Effector memory CD4-positive, alpha-beta T cell (primary cell): ENCODE measurements around the gene GPX3.

Experiments
- DNase-seq, 3 donors: peaks; one replicate each; pipeline ENCODE4 v3.0.0-alpha.2; 2020
- H3K27ac ChIP-seq: 2 replicates; pipeline ENCODE4 v1.7.0; 2013; ENCODE audit warnings: mild to moderate bottlenecking, low read length, moderate library complexity; ENCODE audit not compliant: insufficient read depth, poor library complexity, severe bottlenecking
- H3K27me3 ChIP-seq: replicated peaks from 2 replicates; pipeline ENCODE4 v1.7.0; 2013; ENCODE audit warnings: mild to moderate bottlenecking, low read length; ENCODE audit not compliant: insufficient read depth, control insufficient read depth, poor library complexity, severe bottlenecking
- H3K36me3 ChIP-seq: 2 replicates; pipeline ENCODE4 v1.7.0; 2013; ENCODE audit warnings: mild to moderate bottlenecking, low read length, moderate library complexity; ENCODE audit not compliant: control insufficient read depth, insufficient read depth
- H3K4me1 ChIP-seq: 2 replicates; pipeline ENCODE4 v1.7.0; 2013; ENCODE audit warnings: low read length, mild to moderate bottlenecking; ENCODE audit not compliant: control insufficient read depth, insufficient read depth, poor library complexity, severe bottlenecking
- H3K4me3 ChIP-seq: 2 replicates; pipeline ENCODE4 v1.7.0; 2013; ENCODE audit warnings: low read length, low read depth, mild to moderate bottlenecking; ENCODE audit not compliant: insufficient read depth, poor library complexity, severe bottlenecking
- H3K9me3 ChIP-seq: 2 replicates; pipeline ENCODE4 v1.7.0; 2013; ENCODE audit warnings: mild to moderate bottlenecking, low read length, moderate library complexity; ENCODE audit not compliant: control insufficient read depth

GPX3 gene

DNA sequence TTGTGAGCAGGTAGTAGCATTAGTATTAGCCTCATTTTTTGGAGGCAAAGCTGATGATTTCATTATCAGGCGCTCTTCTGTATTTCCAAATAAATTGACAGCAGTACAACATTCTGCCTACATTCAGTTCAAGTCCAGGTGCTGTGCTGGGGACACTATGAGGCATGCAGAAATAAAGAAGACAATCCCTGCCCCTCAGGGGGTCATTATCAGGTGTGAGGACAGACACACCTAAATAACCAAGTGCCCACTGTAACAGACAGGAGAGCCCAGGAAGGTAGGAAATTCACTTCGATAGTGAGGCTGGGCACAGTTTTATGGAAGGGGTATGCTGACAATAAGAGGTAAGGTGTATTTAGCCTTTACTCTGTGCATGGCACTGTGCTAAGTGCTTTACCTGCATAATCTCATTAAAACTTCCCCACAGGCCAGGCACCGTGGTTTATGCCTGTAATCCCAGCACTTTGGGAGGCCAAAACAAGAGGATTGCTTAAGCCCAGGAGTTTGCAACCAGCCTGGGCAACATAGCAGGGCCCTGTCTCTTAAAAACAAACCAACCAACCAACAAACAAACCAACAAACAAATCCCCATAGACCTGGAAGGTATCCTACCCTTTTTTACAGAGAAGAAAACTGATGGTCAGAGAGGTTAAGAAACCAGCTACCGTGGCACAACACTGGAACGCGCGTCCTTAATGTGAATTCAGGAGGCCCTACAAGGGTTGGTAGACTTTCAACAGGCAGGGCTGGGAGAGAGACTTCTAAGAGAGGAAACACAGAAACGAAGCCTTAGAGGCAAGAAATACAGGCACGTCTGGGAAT lies 17.5 kb upstream of the GPX3 start:
- Histone ChIP-seq H3K27me3 (no peaks in the 10 kb centered on the region), H3K27ac (no peak overlapping the region), H3K4me1 (no peaks in the 10 kb centered on the region), H3K9me3 (no peaks in the 10 kb centered on the region), H3K4me3 (no peak overlapping the region), H3K36me3 (no peaks in the 10 kb centered on the region)
- no peak for DNase-seq

DNA sequence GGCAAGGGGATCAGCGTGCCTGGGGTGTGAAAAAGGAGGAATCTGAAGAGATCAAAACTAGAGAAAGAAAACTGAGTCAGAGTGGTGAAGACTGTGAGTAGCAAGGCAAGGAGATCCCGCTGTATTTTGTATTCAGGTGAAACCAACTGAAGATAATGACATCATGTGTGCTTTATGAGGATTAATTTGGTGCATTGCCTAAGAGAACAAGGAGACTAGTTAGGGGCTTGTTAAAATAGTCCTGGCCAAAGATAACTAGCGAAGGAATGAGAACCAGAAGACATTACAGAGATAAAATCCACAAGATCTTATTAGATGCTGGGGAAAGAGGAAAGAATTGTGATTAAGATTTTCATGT lies 16.9 kb upstream of the GPX3 start:
- no peaks in the 10 kb centered on the region for H3K27me3 ChIP-seq
- no peaks in the 10 kb centered on the region for H3K4me1 ChIP-seq

DNA sequence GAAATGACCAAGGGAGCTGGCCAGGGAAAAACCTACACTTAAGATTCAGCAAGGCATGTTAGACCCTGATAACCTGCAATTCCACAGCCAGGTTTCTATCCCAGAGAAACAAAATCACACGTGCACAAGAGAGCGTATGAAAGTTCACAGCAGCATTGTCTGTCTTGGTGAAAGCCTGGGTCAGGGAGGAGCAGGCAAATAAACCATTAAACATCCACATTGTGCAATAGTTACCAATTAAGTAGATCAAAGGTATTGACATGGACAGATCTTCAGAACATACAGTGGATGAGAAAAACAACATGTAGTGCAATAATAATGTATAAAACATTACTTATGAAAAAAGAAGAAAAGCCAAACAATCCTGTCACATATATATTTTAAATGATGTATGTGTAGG lies 15.9 kb upstream of the GPX3 start:
- H3K27me3 ChIP-seq, result no peaks in the 10 kb centered on the region
- DNase-seq, result no peak
- no peaks in the 10 kb centered on the region for H3K36me3 ChIP-seq
- no peak overlapping the region for H3K27ac ChIP-seq
- no peak overlapping the region for H3K4me3 ChIP-seq
- H3K4me1 ChIP-seq, result no peaks in the 10 kb centered on the region
- no peaks in the 10 kb centered on the region for H3K9me3 ChIP-seq

More for the DNA sequence above, 16.9 kb upstream of the GPX3 start:
- H3K36me3 ChIP-seq, result no peaks in the 10 kb centered on the region
- no peak overlapping the region for H3K27ac ChIP-seq
- DNase-seq, result no peak
- H3K9me3 ChIP-seq, result no peaks in the 10 kb centered on the region
- H3K4me3 ChIP-seq, result no peak overlapping the region

DNA sequence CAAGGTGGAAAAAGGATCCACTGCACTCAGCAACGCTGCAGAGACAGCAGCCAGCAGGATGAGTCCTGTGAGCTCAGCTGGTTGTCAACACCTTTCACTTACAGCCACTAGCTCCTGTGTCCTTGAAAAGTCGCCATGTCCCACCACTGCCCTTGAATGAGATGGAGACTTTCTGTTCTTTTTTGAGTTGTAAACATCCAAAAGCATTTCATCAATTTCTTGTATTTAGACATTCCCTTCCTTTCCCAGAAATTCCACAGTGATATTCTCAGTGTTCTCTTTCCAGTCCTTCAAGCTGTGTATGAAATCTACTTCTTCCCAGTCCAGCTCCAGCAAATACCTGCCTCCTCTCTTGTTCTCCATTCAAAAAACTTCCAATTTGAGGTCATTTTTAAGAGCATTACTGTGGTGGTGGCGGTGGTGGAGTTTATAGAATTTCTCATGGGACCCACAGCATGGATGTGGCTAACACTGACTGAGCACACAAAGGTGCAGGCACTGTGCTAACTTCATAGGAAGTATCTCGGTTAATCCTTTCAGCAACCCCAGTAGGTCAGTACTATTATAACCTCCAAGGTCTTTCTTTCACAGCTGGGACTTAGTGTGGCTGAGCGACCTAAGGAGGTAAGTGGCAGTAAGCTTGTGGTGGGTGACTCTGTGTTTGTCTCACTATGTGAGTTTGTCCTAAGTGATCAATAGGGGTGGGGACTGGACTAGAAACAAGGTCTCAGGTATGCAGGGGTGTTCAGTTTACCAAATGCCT lies 15.0 kb upstream of the GPX3 start:
- Histone ChIP-seq H3K36me3 (no peaks in the 10 kb centered on the region), H3K4me3 (no peak overlapping the region), H3K27ac (no peak overlapping the region), H3K4me1 (no peaks in the 10 kb centered on the region), H3K27me3 (no peaks in the 10 kb centered on the region), H3K9me3 (no peaks in the 10 kb centered on the region)
- DNase-seq, result no peak

DNA sequence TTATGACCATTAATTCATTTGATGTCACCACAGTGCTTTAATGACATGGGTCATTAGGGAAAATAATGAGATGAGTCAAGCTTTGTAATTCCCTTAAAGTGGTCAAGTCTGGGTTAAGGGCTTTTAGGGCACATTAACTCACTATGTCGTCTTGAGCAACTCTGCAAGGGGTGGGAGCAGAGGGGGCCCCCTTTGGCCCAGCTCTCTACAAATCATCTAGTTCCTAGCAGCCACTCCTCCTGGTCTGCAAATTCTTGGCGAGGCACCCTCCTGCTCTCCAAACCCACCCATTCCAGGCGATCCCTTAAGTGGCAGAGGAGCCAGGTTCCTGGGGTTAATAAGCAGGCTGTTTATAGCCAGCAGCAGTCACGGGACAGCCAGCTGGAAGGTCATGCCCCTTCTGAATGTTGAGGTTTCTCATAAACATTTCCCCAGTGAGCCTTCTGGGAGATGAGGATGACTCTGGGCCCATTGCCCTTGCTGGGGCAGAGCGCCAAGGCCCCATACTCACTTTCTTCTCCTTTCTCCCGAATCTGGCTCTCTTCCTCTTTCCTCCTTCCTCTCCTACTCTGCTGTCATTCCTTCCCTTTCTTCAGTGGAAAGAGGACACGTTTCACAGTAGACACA lies 14.3 kb upstream of the GPX3 start:
- Histone ChIP-seq H3K27ac (no peak overlapping the region), H3K36me3 (no peaks in the 10 kb centered on the region), H3K9me3 (no peaks in the 10 kb centered on the region), H3K4me3 (no peak overlapping the region), H3K27me3 (no peaks in the 10 kb centered on the region), H3K4me1 (no peaks in the 10 kb centered on the region)
- no peak for DNase-seq

DNA sequence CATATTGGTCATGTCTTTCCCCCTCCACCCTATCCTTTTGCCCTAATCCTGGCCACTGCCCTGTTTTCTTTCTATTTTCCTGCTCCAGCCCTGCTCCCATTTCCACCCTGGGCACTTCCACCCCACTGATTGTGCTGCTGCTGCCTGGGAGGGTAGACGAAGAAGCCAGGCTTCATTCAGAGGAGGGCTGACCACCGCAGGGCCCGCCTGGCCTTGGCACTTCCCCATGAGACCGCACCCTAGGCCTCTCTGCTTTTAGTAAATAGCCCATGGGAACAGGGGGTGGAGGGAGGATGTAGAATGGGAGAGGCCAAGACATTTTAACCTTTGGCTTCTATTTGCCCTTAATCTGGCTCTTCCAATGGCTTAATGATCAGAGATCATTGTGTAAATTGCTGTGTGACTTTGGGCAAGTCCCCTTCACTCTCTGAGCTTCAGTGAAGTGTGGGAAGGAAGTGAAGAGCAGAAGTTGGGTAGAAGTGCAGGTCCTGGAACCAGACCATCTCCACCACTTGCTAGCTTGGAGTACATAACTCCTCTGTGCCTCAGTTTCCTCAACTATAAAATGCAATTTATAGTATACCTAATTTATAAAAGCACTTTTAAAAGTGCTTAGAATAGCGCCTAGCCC lies 13.6 kb upstream of the GPX3 start:
- DNase-seq, result no peak
- H3K36me3 ChIP-seq, result no peaks in the 10 kb centered on the region
- H3K4me1 ChIP-seq, result no peaks in the 10 kb centered on the region
- H3K27me3 ChIP-seq, result no peaks in the 10 kb centered on the region
- H3K9me3 ChIP-seq, result no peaks in the 10 kb centered on the region
- no peak overlapping the region for H3K4me3 ChIP-seq
- no peak overlapping the region for H3K27ac ChIP-seq

DNA sequence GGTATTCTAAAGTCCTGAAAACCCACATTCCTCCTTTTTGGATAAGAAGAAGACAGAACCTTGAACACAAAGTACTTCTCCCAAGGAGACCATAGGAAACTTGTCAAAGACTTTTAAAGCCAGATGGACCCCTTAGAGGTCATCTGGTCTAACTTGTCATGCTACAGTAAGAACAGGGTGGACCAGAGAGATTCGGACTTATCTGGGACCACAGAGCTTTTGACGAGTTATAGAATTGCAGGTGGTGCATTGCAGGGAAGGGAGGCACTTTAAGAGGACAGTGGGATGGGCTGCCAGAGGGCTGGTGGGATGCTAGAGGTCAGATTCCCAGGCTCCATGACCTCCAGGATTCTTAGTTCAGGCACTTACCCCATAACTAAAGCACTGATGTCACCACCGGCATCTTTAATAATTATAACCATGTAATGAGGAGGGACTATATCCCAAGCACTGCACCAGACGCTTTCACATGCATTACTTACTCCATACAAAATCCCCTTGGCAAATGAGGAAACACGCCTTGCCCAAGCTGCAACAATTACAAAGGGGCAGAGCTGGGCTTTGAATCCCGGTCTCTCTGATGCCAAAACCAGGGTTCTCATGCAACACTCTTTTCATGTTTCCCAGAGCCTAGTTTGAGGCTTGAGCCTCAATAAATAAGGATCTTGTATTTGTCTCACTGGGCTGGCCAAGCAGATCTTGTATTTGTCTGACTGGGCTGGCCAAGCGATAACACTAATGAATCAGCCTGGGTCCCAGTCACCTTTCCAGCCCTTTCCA lies 12.8 kb upstream of the GPX3 start:
- H3K36me3 ChIP-seq, result no peaks in the 10 kb centered on the region
- H3K27me3 ChIP-seq, result no peaks in the 10 kb centered on the region
- no peaks in the 10 kb centered on the region for H3K9me3 ChIP-seq
- no peak overlapping the region for H3K4me3 ChIP-seq
- H3K4me1 ChIP-seq, result no peaks in the 10 kb centered on the region
- H3K27ac ChIP-seq, result no peak overlapping the region
- no peak for DNase-seq

DNA sequence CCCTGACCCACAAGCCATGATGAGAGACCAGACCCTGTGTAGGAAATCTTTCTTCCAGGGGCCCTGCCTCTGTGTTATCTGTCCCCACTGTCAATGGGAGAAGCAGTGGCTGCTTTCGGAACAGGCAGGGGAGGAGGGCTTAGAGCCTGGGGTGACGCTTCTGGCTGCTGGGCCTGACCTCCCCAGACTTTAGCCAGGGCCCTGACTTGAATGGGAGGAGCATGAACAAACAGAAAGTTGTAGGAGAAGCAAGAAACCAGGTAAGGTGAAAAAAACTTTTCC lies 12.2 kb upstream of the GPX3 start:
- Histone ChIP-seq H3K27me3 (no peaks in the 10 kb centered on the region), H3K27ac (no peak overlapping the region), H3K4me1 (no peaks in the 10 kb centered on the region), H3K4me3 (no peak overlapping the region), H3K36me3 (no peaks in the 10 kb centered on the region), H3K9me3 (no peaks in the 10 kb centered on the region)
- no peak for DNase-seq

DNA sequence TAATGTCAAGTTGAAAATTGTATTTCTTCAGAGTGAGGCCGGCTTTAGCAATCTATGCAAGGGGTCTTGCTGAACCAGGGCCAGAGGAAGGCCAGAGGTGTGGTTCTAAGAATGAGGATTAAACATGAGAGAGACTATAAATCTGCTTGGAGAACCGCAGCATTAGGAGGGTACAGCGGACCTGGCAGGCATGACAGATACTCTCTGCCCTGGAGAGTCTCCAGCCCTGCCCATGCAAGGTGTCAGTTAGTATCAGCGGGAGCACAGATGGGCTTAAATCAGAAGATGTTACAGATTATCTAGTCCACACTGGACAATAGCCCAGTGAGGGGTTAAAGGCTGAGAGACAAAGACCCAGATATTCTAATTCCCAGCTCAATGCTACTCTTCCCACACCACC lies 11.5 kb upstream of the GPX3 start:
- no peaks in the 10 kb centered on the region for H3K36me3 ChIP-seq
- no peaks in the 10 kb centered on the region for H3K27me3 ChIP-seq
- H3K27ac ChIP-seq, result no peak overlapping the region
- DNase-seq, result no peak
- H3K4me1 ChIP-seq, result no peaks in the 10 kb centered on the region
- no peaks in the 10 kb centered on the region for H3K9me3 ChIP-seq
- H3K4me3 ChIP-seq, result no peak overlapping the region
